Bronchial epithelial cell (primary cell): Measurements from ENCODE around the gene POLR3K. TPM values are rescaled to one million over a fixed set of nuclear protein-coding genes. Genes with fewer than 3 reads are reported as not detected.

Experiments used
- DNase-seq: peaks from one replicate; pipeline ENCODE4 v3.0.0-alpha.2; 2010; ENCODE audit warnings: low read depth
- FAIRE-seq: peaks from 2 replicates; lab custom pipeline; 2011; peaks lifted over from hg19 to GRCh38; lab: Jason Lieb, UNC
- H3K27me3 ChIP-seq: 2 replicates; pipeline ENCODE4 v1.5.1; 2011; ENCODE audit warnings: low read length; ENCODE audit not compliant: control insufficient read depth, insufficient read depth
- H3K36me3 ChIP-seq: 2 replicates; pipeline ENCODE4 v1.5.1; 2011; ENCODE audit warnings: low read length; ENCODE audit not compliant: control insufficient read depth, insufficient read depth
- H3K4me3 ChIP-seq: 2 replicates; pipeline ENCODE4 v1.5.1; 2011; ENCODE audit warnings: mild to moderate bottlenecking, low read depth, low read length, control low read depth
- total RNA-seq: library from RNA; depleted of rRNA; stranded (reverse); fragments of >200 nt; gene quantifications from 2 replicates; pipeline ENCODE4 v1.2.1, GENCODE V29; 2014
- TF ChIP-seq, protein P1 (sequence below): IDR thresholded peaks from 2 replicates; pipeline ENCODE4 v1.5.1; 2011; ENCODE audit warnings: mild to moderate bottlenecking, moderate library complexity, low read length, control low read depth, inconsistent platforms; ENCODE audit not compliant: insufficient read depth, severe bottlenecking

The POLR3K gene
- total RNA-seq, 1 donor from 2014 or later, result 5.8 TPM

GRCh38 chr16:60929-61878 lies 7.8 kb upstream of the POLR3K start:
- no peak for FAIRE-seq

DNA sequence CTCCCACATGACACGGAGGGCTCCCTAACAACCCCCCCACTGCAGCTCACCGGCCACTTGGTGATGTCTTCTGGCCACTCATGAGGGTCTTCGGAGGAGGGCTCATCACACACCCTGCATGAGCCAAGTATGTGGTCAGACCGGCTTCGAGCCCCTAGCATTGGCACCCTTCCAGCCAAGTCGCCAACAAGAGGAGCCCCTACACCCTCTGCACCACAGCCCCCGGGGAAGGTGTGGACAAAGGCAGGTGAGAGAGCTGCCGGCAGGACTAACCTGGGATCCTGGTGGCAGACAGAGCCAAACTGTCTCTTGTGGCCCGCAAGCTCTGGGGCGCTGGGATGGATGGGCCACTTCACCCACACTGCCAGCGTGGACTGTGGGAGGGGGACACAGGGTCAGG lies 6.8 kb upstream of the POLR3K start:
- TF ChIP-seq, protein P1, sequence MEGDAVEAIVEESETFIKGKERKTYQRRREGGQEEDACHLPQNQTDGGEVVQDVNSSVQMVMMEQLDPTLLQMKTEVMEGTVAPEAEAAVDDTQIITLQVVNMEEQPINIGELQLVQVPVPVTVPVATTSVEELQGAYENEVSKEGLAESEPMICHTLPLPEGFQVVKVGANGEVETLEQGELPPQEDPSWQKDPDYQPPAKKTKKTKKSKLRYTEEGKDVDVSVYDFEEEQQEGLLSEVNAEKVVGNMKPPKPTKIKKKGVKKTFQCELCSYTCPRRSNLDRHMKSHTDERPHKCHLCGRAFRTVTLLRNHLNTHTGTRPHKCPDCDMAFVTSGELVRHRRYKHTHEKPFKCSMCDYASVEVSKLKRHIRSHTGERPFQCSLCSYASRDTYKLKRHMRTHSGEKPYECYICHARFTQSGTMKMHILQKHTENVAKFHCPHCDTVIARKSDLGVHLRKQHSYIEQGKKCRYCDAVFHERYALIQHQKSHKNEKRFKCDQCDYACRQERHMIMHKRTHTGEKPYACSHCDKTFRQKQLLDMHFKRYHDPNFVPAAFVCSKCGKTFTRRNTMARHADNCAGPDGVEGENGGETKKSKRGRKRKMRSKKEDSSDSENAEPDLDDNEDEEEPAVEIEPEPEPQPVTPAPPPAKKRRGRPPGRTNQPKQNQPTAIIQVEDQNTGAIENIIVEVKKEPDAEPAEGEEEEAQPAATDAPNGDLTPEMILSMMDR, result no peak
- H3K36me3 ChIP-seq, result peaks cover 67% of the 10 kb centered on the region
- no peak for FAIRE-seq
- no peak overlapping the region for H3K4me3 ChIP-seq
- no peak for DNase-seq
- no peaks in the 10 kb centered on the region for H3K27me3 ChIP-seq

More at GRCh38 chr16:60929-61878, 7.8 kb upstream of the POLR3K start:
- Histone ChIP-seq H3K4me3 (no peak overlapping the region), H3K27me3 (no peaks in the 10 kb centered on the region), H3K36me3 (peaks cover 62% of the 10 kb centered on the region)
- TF ChIP-seq, protein P1, result no peak
- no peak for DNase-seq

DNA sequence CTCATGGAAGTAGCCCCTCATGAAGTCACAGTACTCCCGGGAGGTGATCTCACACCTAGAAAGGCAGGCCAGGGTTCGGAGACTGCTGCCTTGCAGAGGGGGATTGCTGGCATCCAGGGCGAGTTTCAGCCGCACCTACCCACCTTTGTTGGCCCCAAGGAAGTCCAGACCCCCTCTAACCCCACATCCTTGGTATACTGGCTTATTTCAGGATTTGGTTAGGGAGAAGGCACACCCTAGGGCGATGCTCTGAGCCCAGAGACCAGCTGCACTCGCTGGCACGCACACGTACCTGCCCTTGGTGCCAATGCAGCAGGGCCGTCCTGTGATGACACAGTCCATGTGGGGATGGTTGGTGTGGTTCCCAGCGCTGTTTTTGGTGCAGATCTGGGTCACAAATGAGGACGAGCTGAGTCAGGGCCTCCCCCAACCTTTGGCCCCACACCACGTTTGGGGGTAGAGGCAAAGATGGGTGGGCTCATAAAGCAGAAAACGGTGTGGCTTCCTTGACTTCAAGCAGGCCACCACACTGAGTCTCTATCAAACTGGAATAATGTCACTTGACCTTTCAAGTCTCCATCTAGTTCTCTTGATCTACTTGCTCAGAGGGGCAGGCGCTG lies 6.1 kb upstream of the POLR3K start:
- TF ChIP-seq, protein P1, result no peak
- no peaks in the 10 kb centered on the region for H3K27me3 ChIP-seq
- FAIRE-seq (no peak), DNase-seq (no peak)
- H3K4me3 ChIP-seq, result no peak overlapping the region
- peaks cover 63% of the 10 kb centered on the region for H3K36me3 ChIP-seq

DNA sequence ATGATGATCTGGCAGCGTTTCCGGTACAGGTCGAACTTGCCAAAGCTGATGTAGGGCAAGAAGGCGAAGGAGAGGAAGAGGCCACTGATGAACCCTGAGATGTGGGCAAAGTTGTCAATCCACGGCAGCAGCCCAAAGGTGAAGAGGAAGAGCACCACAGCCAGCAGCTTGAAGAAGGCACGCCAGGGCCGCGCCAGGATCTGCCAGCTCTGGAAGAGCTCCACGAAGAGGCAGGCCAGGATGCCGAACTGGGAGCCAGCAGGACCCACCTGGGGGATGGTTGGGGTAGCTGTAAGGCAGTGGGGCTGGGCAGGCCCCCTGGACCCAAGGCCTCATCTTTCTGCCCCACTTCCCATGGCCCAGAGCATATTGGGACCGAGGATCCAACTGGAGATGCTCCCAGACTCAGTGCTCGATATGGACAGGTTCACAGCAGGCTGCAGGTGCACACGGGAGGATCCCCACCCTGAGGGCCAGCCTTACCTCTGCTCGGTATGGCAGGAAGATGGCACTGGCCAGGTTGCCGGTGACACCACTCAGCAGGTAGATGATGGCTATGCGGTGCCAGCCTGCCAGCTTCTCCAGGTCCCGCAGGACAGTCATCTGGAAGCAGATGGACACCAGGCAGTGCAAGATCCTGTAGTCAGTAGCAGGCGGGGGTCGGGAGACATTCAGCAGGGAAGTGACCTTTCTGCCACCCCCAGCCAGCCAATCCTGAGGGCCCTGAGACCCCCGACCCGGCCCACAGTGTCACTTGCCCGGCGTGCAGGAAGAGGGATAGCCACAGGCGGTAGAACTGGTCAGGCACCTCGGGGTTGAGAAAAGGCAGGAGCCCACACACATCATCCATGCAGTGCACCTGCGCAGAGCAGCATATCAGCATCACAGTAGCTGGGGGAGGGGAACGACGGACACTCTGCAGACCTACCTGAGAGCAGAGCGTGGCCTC lies 5.4 kb upstream of the POLR3K start:
- TF ChIP-seq, protein P1, result no peak
- H3K27me3 ChIP-seq, result no peaks in the 10 kb centered on the region
- FAIRE-seq, result peak; percentile 81
- DNase-seq, result no peak
- H3K36me3 ChIP-seq, result peaks cover 56% of the 10 kb centered on the region
- H3K4me3 ChIP-seq, result no peak overlapping the region

DNA sequence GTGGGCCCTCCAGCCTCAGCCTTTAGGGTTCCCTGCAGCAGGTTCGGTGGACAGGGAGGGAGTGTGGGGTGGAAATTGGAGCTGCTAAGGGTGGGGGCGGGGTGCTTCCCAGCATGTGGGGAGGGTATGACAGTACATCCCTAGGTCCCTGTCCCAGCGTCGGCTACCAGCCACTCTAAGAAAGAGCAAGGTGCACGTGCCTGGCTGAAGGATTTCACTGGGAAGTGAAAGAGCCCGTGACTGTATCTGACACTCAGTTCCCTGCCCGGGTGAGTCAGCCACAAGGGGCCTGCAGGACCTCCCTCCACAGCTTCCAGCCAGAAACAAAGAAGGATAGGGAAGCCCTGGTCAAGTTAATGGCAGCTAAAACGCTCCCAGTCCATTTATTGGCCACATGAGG lies 4.3 kb upstream of the POLR3K start:
- FAIRE-seq (no peak), DNase-seq (no peak)
- Histone ChIP-seq H3K27me3 (no peaks in the 10 kb centered on the region), H3K36me3 (peaks cover 47% of the 10 kb centered on the region), H3K4me3 (no peak overlapping the region)
- TF ChIP-seq, protein P1, result no peak
